DOHH2 (cell line): Measurements from ENCODE around the gene APBA2.

ENCODE experiments used
- H3F3A ChIP-seq: fragments of 200-600 bp; sonication (generic), shearing (Covaris generic); 2 replicates; pipeline ENCODE4 v1.6.0; 2016; ENCODE audit warnings: antibody characterized with exemption, mild to moderate bottlenecking; ENCODE audit not compliant: control insufficient read depth, insufficient read depth
- H3K27ac ChIP-seq: fragments of 200-600 bp; sonication (generic); 2 replicates; pipeline ENCODE4 v1.5.1; 2014; ENCODE audit warnings: low read depth, mild to moderate bottlenecking, low read length, moderate library complexity
- H3K27me3 ChIP-seq: fragments of 200-600 bp; sonication (generic); 2 replicates; pipeline ENCODE4 v1.6.1; 2014; ENCODE audit warnings: mild to moderate bottlenecking, low read length, mixed read lengths; ENCODE audit not compliant: control insufficient read depth
- H3K36me3 ChIP-seq: fragments of 200-600 bp; sonication (generic); 2 replicates; pipeline ENCODE4 v1.6.1; 2014; ENCODE audit warnings: mild to moderate bottlenecking, low read length, moderate library complexity, mixed read lengths; ENCODE audit not compliant: control insufficient read depth
- H3K4me1 ChIP-seq: fragments of 200-600 bp; sonication (generic); 2 replicates; pipeline ENCODE4 v1.6.1; 2014; ENCODE audit warnings: mild to moderate bottlenecking, low read length, mixed read lengths; ENCODE audit not compliant: control insufficient read depth
- H3K4me2 ChIP-seq: fragments of 200-600 bp; sonication (generic); 2 replicates; pipeline ENCODE4 v1.6.0; 2014; ENCODE audit warnings: mild to moderate bottlenecking, low read length, moderate library complexity
- H3K4me3 ChIP-seq: fragments of 200-600 bp; sonication (generic); 2 replicates; pipeline ENCODE4 v1.5.1; 2014; ENCODE audit warnings: mild to moderate bottlenecking, low read length, mixed read lengths
- H3K79me2 ChIP-seq: fragments of 200-600 bp; sonication (generic); 2 replicates; pipeline ENCODE4 v1.6.1; 2014; ENCODE audit warnings: mild to moderate bottlenecking, low read length, mixed read lengths; ENCODE audit not compliant: control insufficient read depth
- H3K9me2 ChIP-seq: fragments of 200-600 bp; sonication (generic); replicated peaks from 2 replicates; pipeline ENCODE4 v1.6.1; 2014; ENCODE audit warnings: mild to moderate bottlenecking, low read length, mixed read lengths; ENCODE audit not compliant: control insufficient read depth
- H3K9me3 ChIP-seq: fragments of 200-600 bp; sonication (generic); 2 replicates; pipeline ENCODE4 v1.6.1; 2014; ENCODE audit warnings: antibody characterized with exemption, low read length, mixed read lengths; ENCODE audit not compliant: control insufficient read depth, insufficient read depth
- H4K20me1 ChIP-seq: fragments of 200-600 bp; sonication (generic); 2 replicates; pipeline ENCODE4 v1.6.0; 2014; ENCODE audit warnings: low read depth, mild to moderate bottlenecking, antibody characterized with exemption, low read length, moderate library complexity; ENCODE audit not compliant: control insufficient read depth, insufficient read depth
- EZH2phosphoT487 ChIP-seq: fragments of 200-600 bp; sonication (generic); IDR thresholded peaks from 2 replicates; pipeline ENCODE4 v1.6.1; 2017; ENCODE audit warnings: borderline replicate concordance, mild to moderate bottlenecking, antibody characterized with exemption, low read length, moderate library complexity, mixed read lengths
- TF ChIP-seq, protein P1 (sequence below): fragments of 200-600 bp; sonication (generic); IDR thresholded peaks from one replicate; pipeline ENCODE4 v1.5.1; 2014; ENCODE audit warnings: antibody characterized with exemption, mild to moderate bottlenecking, low read depth, low read length; ENCODE audit not compliant: poor library complexity, severe bottlenecking

APBA2 gene

GRCh38 chr15:29071232-29071881, 185.6 kb downstream of the APBA2 start:
- no peaks in the 10 kb centered on the region for H3K4me1 ChIP-seq
- H3K79me2 ChIP-seq = no peaks in the 10 kb centered on the region
- TF ChIP-seq, protein P1, sequence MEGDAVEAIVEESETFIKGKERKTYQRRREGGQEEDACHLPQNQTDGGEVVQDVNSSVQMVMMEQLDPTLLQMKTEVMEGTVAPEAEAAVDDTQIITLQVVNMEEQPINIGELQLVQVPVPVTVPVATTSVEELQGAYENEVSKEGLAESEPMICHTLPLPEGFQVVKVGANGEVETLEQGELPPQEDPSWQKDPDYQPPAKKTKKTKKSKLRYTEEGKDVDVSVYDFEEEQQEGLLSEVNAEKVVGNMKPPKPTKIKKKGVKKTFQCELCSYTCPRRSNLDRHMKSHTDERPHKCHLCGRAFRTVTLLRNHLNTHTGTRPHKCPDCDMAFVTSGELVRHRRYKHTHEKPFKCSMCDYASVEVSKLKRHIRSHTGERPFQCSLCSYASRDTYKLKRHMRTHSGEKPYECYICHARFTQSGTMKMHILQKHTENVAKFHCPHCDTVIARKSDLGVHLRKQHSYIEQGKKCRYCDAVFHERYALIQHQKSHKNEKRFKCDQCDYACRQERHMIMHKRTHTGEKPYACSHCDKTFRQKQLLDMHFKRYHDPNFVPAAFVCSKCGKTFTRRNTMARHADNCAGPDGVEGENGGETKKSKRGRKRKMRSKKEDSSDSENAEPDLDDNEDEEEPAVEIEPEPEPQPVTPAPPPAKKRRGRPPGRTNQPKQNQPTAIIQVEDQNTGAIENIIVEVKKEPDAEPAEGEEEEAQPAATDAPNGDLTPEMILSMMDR = no peak
- no peak for TF ChIP-seq EZH2phosphoT487
- H3K27ac ChIP-seq = no peak overlapping the region
- no peaks in the 10 kb centered on the region for H3K9me3 ChIP-seq
- no peaks in the 10 kb centered on the region for H3K9me2 ChIP-seq
- no peaks in the 10 kb centered on the region for H3F3A ChIP-seq
- no peaks in the 10 kb centered on the region for H4K20me1 ChIP-seq
- no peaks in the 10 kb centered on the region for H3K27me3 ChIP-seq
- no peak overlapping the region for H3K4me3 ChIP-seq
- no peak overlapping the region for H3K4me2 ChIP-seq
- H3K36me3 ChIP-seq = no peaks in the 10 kb centered on the region

GRCh38 chr15:29071882-29072273, 186.1 kb downstream of the APBA2 start:
- no peaks in the 10 kb centered on the region for H3K9me3 ChIP-seq
- no peaks in the 10 kb centered on the region for H3K27me3 ChIP-seq
- H3K4me3 ChIP-seq = no peak overlapping the region
- H3K36me3 ChIP-seq = no peaks in the 10 kb centered on the region
- no peaks in the 10 kb centered on the region; the same call in 1 of the 2 replicates for H4K20me1 ChIP-seq
- TF ChIP-seq, protein P1 = no peak
- TF ChIP-seq EZH2phosphoT487 = no peak
- no peaks in the 10 kb centered on the region for H3K4me1 ChIP-seq
- H3K79me2 ChIP-seq = no peaks in the 10 kb centered on the region
- no peak overlapping the region for H3K27ac ChIP-seq
- no peaks in the 10 kb centered on the region for H3K9me2 ChIP-seq
- H3K4me2 ChIP-seq = no peak overlapping the region
- H3F3A ChIP-seq = no peaks in the 10 kb centered on the region

DNA sequence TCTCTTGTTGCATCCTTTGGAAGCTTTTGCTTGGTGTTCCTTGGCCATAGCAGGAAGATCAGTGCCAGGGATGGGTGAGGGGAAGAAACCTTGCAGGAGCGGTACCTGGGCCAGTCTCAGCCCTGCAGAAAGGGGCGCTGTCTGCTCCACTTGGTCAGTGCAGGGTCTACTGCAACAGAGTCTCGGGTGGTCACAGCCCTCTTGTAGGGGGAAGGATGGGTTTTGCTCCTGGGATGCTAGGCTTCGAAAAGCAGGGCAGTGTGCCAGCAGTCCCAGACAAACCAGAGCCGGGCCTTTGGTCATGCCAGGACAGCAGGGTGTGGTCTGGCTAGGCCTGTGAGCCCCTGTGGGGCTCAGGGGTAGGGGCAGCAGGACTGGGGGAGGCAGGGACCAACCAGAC, 186.7 kb downstream of the APBA2 start:
- no peaks in the 10 kb centered on the region for H3K4me1 ChIP-seq
- no peaks in the 10 kb centered on the region for H3K36me3 ChIP-seq
- no peaks in the 10 kb centered on the region for H3F3A ChIP-seq
- no peak overlapping the region for H3K27ac ChIP-seq
- no peaks in the 10 kb centered on the region for H3K27me3 ChIP-seq
- H3K9me3 ChIP-seq = no peaks in the 10 kb centered on the region
- H3K9me2 ChIP-seq = no peaks in the 10 kb centered on the region
- H3K4me2 ChIP-seq = no peak overlapping the region
- no peaks in the 10 kb centered on the region; the same call in 1 of the 2 replicates for H4K20me1 ChIP-seq
- no peaks in the 10 kb centered on the region for H3K79me2 ChIP-seq
- H3K4me3 ChIP-seq = no peak overlapping the region
- TF ChIP-seq, protein P1 = no peak
- no peak for TF ChIP-seq EZH2phosphoT487
